PFSK-1 (cell line): ENCODE measurements around the gene ZNRF4.

Experiments
- POLR2AphosphoS5 ChIP-seq: IDR thresholded peaks from 2 replicates; pipeline ENCODE4 v1.6.1; 2012; ENCODE audit warnings: low read depth, mild to moderate bottlenecking, control low read depth, low read length, moderate library complexity
- SIN3A ChIP-seq: IDR thresholded peaks from 2 replicates; pipeline ENCODE4 v1.6.1; 2012; ENCODE audit warnings: mild to moderate bottlenecking, low read length, moderate library complexity, borderline replicate concordance; ENCODE audit not compliant: insufficient read depth

GRCh38 chr19:5455367-5456129 is at the start of gene ZNRF4:
- no peak for TF ChIP-seq POLR2AphosphoS5
- TF ChIP-seq SIN3A = no peak
